Neutrophil (primary cell): ENCODE results near the gene ABCA3.

ENCODE experiments used
- H3K27ac ChIP-seq: fragments of 200-600 bp; sonication (generic); 2 replicates; pipeline ENCODE4 v1.5.1; 2016; ENCODE audit warnings: mild to moderate bottlenecking, moderate library complexity
- H3K27me3 ChIP-seq: fragments of 200-600 bp; sonication (generic); 2 replicates; pipeline ENCODE4 v1.6.0; 2016; ENCODE audit warnings: mild to moderate bottlenecking
- H3K36me3 ChIP-seq: fragments of 200-600 bp; sonication (generic); 2 replicates; pipeline ENCODE4 v1.5.1; 2017
- H3K4me1 ChIP-seq, 2 experiments: fragments of 200-600 bp in 1 of 2; sonication (generic) in 1 of 2; 1 replicate in 1 of 2; 2 replicates in 1 of 2; pipeline versions ENCODE4 v1.5.1 to v1.6.1; 2013 to 2016; ENCODE audit warnings: low read depth in 1 of 2, low read length in 1 of 2, mild to moderate bottlenecking in 1 of 2, moderate library complexity in 1 of 2; ENCODE audit not compliant: control insufficient read depth in 1 of 2, insufficient read depth in 1 of 2
- H3K4me3 ChIP-seq, 2 experiments: fragments of 200-600 bp in 1 of 2; sonication (generic) in 1 of 2; 1 replicate in 1 of 2; 2 replicates in 1 of 2; pipeline ENCODE4 v1.5.1; 2013 to 2016; ENCODE audit warnings: low read depth in 1 of 2, low read length in 1 of 2, mild to moderate bottlenecking in 1 of 2, moderate library complexity in 1 of 2
- H3K9me3 ChIP-seq: fragments of 200-600 bp; sonication (generic); 2 replicates; pipeline ENCODE4 v1.5.1; 2016
- TF ChIP-seq, protein P1 (sequence below): fragments of 200-600 bp; sonication (generic); IDR thresholded peaks from 2 replicates; pipeline ENCODE4 v1.5.1; 2016; ENCODE audit warnings: antibody characterized with exemption

Gene ABCA3

DNA sequence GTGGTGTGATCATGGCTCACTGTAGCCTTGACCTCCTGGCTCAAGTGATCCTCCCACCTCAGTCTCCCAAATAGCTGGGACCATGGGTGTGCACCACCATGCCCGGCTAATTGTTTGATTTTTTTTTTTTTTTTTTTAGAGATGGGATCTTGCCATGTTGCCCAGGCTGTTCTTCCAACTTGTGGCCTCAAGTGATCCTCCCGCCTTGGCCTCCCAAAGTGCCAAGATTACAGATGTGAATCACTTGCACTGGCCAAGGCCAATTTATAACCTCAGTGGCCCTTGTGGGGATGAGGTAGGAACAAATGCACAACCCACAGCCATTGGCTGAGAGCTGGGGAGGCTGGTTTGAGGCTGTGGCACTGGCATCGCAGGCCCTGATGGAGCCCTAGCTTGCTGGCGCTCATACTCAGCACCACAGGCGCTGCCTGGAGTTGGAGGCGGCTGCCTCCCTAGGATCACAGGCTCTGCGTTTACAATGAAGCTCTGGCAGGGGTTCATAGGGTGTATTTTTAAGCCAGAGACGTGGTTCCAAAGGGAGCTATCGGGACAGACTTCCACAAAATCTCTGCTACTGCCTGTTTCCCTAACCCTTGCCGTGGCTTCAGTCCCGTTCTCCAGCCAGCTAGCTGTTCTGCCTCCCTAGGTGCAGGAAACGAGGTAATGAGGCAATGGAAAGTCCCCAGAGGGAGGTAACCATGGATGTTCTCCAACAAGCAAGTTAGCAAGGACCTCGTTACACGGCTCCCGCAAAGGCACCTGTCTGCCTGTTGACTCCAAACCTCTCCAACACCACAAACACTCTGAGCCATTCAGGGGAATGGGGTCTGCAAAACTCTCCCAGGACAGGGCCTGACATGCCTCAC, 2.9 kb downstream of the ABCA3 start:
- Histone ChIP-seq H3K4me3 (no peak overlapping the region), H3K4me1 (peaks cover 13 to 19% of the 10 kb centered on the region in 2 experiments), H3K27me3 (peaks cover 64% of the 10 kb centered on the region), H3K27ac (no peak overlapping the region), H3K36me3 (no peaks in the 10 kb centered on the region), H3K9me3 (no peaks in the 10 kb centered on the region)
- TF ChIP-seq, protein P1, sequence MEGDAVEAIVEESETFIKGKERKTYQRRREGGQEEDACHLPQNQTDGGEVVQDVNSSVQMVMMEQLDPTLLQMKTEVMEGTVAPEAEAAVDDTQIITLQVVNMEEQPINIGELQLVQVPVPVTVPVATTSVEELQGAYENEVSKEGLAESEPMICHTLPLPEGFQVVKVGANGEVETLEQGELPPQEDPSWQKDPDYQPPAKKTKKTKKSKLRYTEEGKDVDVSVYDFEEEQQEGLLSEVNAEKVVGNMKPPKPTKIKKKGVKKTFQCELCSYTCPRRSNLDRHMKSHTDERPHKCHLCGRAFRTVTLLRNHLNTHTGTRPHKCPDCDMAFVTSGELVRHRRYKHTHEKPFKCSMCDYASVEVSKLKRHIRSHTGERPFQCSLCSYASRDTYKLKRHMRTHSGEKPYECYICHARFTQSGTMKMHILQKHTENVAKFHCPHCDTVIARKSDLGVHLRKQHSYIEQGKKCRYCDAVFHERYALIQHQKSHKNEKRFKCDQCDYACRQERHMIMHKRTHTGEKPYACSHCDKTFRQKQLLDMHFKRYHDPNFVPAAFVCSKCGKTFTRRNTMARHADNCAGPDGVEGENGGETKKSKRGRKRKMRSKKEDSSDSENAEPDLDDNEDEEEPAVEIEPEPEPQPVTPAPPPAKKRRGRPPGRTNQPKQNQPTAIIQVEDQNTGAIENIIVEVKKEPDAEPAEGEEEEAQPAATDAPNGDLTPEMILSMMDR: no peak

DNA sequence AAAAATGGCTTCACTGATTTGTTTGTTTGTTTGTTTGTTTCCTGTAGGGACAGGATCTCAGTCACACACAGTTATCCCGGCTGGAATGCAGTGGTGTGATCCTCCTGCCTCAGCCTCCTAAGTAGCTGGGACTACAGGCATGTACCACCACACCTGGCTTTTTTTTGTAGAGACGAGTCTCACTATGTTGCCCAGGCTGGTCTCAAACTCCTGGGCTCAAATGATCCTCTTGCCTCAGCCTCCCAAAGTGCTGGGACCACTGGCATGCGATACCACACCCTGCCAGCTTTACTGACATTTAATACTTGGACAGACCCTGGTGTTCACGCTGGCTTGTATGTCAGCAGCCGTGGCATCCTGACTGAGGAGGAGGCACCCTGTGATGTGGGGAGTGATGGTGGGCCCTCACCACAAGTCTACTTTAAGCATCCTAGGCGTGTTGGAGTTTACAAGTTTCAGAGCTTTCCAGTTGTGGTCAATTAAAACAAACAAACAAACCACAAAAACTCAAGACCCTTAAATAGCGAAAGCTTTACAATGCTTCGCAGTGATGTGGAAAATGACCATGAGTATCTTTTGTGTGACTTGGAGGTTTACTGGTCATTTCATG, 5.1 kb downstream of the ABCA3 start:
- TF ChIP-seq, protein P1: no peak
- peaks cover 52% of the 10 kb centered on the region for H3K27me3 ChIP-seq
- H3K9me3 ChIP-seq: no peaks in the 10 kb centered on the region
- H3K36me3 ChIP-seq: no peaks in the 10 kb centered on the region
- H3K4me3 ChIP-seq: no peak overlapping the region
- H3K27ac ChIP-seq: no peak overlapping the region
- H3K4me1 ChIP-seq: peaks cover 10 to 14% of the 10 kb centered on the region in 2 experiments

DNA sequence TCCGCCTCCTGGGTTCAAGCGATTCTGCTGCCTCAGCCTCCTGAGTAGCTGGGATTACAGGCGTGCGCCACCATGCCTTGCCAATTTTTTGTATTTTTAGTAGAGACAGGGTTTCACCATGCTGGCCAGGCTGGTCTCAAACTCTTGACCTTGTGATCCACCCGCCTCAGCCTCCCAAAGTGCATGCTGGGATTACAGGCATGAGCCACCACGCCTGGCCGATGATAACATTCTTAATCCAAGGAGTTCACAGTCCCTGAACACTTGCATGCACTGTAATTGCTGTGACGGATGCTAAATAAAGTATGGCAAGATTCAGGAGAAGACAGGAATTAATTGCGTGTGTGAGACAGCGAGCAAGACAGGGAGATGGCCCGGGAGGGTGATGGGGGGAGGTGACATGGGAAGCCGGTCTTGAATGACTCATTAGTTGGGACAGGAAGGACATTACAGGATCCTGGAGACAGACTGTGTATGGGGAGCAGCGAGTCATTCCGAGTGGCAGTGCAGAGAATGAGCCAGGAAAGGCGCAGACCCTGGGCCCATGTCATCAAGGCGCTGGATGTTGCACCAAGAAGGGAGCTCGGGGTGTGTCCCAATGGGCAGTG, 6.7 kb downstream of the ABCA3 start:
- TF ChIP-seq, protein P1: no peak
- Histone ChIP-seq H3K36me3 (no peaks in the 10 kb centered on the region), H3K27ac (no peak overlapping the region), H3K4me3 (no peak overlapping the region), H3K4me1 (no peaks in the 10 kb centered on the region), H3K9me3 (no peaks in the 10 kb centered on the region), H3K27me3 (peaks cover 41% of the 10 kb centered on the region)

DNA sequence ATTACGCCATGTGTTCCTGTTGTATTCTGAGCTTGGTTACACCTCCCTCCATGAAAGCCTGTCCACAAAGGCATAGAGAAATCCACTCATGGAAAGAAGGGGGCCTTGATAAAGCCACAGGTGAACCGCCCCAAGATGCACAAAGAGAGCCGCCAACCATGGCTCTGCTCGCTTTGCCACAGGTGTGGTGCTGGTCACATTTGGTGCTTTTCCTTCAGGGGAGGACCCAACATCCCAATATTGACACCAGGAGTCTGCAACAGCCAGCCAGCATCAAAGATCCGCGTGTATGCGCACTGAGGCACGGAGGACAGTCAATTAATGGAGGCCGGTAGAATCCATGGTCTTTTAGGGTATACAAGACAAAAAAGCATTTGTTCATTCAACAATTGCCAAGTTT, 7.3 kb downstream of the ABCA3 start:
- H3K4me1 ChIP-seq: no peaks in the 10 kb centered on the region
- no peak overlapping the region for H3K4me3 ChIP-seq
- TF ChIP-seq, protein P1: no peak
- peaks cover 35% of the 10 kb centered on the region for H3K27me3 ChIP-seq
- H3K36me3 ChIP-seq: no peaks in the 10 kb centered on the region
- no peaks in the 10 kb centered on the region for H3K9me3 ChIP-seq
- no peak overlapping the region for H3K27ac ChIP-seq

DNA sequence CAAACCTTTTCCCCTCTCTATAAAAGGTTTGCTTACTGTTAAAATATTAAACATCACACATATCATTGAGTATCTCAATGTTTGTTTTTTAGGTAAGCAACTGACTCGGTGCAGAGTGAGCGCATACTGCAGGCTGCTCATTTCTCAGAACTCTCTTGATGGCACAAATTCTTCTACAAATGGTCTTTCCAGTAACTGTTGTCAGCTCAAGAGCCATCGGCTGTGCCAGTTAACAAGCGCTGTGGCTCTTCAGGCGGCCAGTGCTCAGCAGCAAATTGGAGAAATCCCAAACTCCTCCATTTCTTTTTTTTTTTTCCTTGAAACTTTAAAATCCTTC, 8.6 kb downstream of the ABCA3 start:
- H3K27me3 ChIP-seq: peaks cover 26% of the 10 kb centered on the region

More for the DNA sequence above, 8.6 kb downstream of the ABCA3 start:
- Histone ChIP-seq H3K4me3 (no peak overlapping the region), H3K9me3 (no peaks in the 10 kb centered on the region), H3K27ac (no peak overlapping the region), H3K4me1 (no peaks in the 10 kb centered on the region), H3K36me3 (no peaks in the 10 kb centered on the region)
- TF ChIP-seq, protein P1: no peak
